HG03460 (cell line): ENCODE measurements around the gene KNDC1.
"Not testable (repeated sequence)": the region's sequence is repeated elsewhere in the genome, so short reads cannot be mapped to it uniquely, and the experiment has no call there.

Experiments
- ATAC-seq: cut with Tn5 transposase; IDR thresholded peaks from one replicate; pipeline ENCODE4 v1.9.1; 2021; ENCODE audit not compliant: unreplicated experiment

Gene KNDC1

DNA sequence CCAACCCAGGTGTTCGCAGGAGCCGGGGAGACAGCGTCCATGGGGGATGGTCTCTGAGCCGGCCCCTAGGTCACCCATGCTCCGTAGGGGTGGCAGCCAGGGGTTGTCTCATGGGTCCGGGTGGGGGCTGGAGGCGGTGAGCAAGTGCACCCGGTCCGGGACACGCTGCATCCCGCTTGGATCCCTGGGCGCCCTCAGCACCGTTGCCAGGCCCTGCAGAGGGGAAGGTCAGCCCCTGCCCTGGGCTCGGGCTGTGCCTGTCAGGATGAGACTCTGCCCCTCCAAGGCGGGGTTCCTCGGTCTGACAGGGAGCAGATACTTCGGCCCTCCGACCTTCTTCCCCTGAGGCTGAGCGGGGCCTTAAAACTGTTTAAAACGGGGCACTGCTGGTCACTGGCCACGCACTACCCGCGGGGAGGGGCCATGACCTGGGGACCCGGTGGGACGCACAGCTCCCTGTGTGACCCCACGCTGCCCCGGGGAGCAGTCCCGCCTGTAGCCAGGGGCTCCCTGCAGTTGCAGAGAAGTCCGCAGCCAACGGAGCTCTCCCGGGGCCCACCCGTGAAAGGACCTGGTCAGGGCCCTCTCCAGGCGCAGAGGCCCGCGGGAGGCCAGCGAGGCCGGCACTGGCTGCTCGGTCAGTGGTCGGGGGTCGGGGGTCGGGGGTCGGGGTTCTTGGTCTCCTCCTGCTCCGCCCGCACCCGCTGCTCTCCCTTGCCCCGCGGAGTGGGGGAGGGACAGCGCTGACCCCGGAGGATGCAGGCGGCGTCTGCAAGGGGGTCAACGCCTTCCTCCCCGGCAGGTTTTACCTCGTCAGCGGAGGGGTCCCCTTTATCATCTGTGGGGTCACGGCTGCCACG is 33.4 kb upstream of the KNDC1 start:
- no peak for ATAC-seq

- no peak for ATAC-seq
Measured at GRCh38 chr10:133127291-133128125, 32.5 kb upstream of the KNDC1 start.

GRCh38 chr10:133128126-133129070 is 31.6 kb upstream of the KNDC1 start:
- ATAC-seq, result no peak

DNA sequence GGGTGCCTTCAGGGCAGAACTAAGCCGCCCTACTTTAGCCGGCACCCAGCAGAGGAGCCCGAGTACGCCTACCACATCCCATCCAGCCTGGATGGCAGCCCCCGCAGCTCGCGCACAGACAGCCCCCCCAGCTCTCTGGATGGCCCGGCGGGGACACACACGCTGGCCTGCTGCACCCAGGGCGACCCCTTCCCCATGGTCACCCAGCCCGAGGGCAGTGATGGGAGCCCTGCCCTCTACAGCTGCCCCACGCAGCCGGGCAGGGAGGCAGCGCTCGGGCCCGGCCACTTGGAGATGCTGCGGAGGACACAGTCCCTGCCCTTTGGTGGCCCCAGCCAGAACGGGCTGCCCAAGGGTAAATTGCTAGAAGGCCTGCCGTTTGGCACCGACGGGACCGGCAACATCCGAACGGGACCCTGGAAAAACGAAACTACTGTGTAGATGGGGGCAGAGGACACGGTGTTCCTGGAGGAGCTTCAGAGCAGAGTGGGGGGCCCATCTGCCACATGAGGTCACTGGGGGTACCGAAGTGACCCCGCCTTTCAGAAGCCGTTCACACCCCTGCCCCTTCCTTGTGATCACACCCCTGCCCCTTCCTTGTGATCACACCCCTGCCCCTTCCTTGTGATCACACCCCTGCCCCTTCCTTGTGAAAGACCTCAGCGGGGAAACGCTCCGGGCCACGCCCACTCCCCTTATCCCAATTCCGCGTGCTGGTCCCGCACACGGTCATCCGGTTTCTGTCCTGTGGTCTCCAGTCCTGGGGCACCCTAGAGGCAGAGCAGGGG is 30.8 kb upstream of the KNDC1 start:
- ATAC-seq, result no peak

DNA sequence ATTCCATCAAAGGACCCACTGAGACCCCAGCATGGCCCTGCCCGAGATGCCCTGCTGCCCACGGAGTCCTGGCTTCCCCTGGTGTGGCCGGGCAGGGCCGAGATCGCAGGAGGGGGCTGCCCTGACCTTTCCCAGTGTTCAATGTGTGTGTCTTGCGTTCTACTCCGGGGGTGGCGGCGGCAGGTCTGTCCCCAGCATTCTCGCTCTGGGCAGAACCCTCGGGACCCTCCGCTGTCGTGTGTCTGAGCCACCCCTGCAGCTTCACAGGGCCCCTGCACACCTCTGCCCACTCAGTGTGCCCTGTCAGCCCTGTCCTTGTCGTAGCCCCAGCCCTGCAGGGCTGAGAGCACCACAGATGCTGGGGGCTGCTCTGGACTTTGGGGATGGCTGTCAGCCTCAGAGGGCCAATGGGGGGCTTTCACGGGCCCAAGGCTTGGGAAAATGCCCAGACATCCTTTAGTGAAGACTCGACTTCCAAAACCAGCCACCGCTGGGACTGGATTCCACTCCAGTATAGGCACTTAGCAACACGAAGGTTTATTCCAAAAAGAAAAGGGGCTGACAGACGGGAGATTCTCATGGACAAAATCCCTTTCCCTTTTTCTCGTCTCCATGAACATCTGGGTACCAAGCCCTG is 30.0 kb upstream of the KNDC1 start:
- no peak for ATAC-seq

- ATAC-seq, result no peak
Measured at GRCh38 chr10:133130602-133131001, 29.4 kb upstream of the KNDC1 start.

GRCh38 chr10:133131053-133131452 is 29.0 kb upstream of the KNDC1 start:
- no peak for ATAC-seq

DNA sequence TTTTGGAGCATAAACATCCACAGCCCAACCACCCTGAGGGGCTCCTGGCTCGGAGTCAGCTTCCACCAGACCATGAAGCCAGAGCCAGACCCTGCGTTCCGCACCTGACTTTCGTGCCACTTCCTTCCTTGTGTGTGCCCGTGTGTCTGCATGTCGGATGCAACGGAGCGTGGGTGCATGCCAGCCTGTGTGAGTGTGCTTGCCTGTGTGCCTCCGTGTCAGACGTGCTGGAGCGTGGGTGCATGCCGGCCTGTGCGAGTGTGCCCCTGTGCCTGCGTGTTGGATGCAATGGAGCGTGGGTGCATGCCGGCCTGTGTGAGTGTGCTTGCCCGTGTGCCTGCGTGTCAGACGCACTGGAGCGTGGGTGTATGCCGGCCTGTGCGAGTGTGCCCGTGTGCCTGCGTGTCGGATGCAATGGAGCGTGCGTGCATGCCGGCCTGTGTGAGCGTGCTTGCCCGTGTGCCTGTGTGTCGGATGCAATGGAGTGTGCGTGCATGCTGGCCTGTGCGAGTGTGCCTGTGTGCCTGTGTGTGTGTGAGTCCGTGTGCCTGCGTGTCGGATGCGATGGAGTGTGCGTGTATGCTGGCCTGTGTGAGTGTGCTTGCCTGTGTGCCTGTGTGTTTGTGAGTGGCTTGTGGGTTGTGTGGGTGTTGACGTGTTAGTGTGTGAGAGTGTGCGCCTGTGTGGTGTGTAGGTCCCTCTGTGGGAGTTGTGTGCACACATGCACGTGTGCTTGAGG is 28.1 kb upstream of the KNDC1 start:
- ATAC-seq, result no peak

DNA sequence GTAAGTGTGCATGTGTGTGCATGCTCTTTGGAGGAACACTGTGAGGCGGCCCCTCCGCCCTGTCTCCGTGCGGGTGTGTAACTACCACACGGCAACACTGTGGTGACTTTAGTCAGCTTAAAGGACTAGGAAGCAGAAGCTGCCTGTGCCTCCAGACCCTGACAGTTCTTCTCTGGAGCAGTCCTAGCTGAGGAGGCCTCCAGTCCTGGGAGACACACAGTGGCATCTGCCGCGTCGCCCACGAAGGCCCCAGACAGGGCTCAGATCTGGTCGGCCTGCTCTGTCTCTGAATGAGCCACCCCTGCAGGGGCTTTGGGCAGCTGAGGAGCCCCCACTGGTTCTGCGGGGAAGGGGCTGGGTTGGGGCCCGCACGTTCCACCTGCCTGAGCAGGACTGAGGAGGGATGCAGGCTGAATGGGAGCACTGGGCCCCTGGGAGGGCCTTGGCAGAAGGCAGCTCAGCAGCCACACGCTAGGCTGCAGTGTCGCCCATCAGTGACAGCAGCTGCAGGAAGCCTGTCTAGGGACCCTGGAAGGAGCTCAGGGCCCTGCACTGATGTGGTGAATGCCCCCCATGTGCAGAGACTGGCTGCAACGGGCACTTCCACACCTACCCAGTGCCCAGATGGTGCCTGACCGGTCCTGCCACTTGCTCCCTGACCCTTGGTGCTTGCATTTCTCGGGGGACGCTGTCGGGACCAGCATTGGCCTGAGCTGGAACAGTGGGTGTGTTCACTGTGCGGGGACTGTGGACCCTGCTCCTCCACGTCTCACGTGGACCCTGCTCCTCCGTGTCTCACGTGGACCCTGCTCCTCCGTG is 27.3 kb upstream of the KNDC1 start:
- ATAC-seq, result no peak

GRCh38 chr10:133133471-133134231 is 26.4 kb upstream of the KNDC1 start:
- no peak for ATAC-seq

DNA sequence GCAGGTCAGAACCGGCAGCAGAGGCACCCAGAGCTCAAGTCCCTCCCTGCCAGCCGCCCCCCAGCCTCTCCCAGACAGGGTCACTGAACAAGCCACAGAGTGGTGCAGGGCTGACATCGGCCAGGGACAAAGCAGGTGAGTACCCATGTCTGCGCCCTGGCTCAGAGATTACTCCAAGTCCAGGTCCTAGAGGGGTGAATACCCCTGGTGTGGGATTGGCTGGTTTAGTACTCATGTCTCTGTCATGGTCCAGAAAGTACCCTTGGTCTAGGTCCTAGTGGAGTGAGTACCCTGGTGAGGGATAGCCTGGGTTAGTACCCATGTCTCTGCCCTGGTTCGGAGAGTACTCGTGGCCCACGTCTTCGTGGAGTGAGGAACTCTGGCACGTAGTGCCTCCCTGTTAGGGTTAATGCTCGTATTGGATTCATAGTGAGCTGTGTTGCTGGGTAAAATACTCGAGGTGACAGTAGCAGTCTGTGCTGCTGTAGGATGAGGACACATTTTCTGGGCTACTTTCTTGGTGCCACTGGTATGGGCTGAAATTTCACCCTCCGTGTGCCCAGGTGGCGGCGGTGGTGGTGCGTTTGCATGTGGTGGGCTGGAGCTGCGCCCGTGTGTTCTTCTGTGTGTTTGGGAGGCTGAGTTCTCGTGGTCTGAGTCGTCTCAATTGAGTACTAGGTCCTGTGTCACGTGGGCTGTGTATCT is 25.5 kb upstream of the KNDC1 start:
- ATAC-seq, result no peak

DNA sequence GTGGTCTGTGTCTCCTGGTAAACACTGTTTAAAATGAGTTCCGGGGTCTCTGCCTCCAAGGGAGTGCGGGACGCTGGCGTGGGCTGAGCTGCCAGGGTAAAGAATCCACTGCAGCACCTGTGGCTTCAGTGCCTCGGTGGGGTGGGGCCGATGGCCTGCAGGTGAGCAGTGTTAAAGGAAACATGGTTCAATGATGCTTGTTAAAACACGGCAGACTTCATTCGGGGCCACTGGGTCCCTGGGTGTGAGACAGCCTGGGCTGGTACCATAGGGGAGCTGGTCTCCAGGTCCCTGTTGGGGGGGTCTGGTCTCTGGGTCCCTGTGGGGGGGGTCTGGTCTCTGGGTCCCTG is 24.9 kb upstream of the KNDC1 start:
- no peak for ATAC-seq

- not testable (repeated sequence) for ATAC-seq
Measured at GRCh38 chr10:133137486-133138145, 22.4 kb upstream of the KNDC1 start.

DNA sequence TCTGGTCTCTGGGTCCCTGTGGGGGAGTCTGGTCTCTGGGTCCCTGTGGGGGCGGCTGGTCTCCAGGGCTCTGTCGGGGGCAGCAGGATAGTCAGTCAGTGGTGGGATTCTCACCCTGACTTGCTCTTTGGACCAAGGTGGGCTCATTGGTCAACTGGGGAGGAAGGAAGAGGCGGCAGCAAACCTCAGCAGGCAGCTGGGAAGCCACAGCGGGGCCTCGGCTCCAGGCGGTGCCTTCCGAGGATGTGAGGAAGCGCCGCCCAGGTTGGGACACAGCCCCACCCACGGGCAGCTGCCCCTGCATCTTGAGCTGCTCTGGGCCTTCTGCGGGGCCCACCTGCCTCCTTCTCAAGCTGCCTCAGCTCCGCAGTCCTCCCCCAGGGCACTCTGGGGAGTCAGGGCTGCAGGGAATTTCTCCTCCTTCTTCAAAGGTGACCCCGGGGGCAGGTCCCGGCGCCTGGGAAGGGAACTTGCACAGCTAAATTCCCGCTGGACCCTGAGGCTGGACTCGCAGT is 20.4 kb upstream of the KNDC1 start:
- ATAC-seq, result no peak

- no peak for ATAC-seq
Measured at GRCh38 chr10:133140417-133141143, 19.4 kb upstream of the KNDC1 start.
